Skeletal muscle cell (primary cell): Measurements from ENCODE around the gene F7.
"Not testable (repeated sequence)": the region's sequence is repeated elsewhere in the genome, so short reads cannot be mapped to it uniquely, and the experiment has no call there.

Experiments used
- DNase-seq: peaks from one replicate; pipeline ENCODE4 v3.0.0-alpha.2; 2010; ENCODE audit warnings: low read depth
- H3K4me3 ChIP-seq: 2 replicates; pipeline ENCODE4 v1.5.1; 2011; ENCODE audit warnings: low read depth, mild to moderate bottlenecking, control low read depth, low read length, moderate library complexity

F7 gene

GRCh38 chr13:113096052-113096744 is 9.4 kb upstream of the F7 start:
- DNase-seq: no peak
- no peak overlapping the region for H3K4me3 ChIP-seq

- no peak for DNase-seq
- no peak overlapping the region for H3K4me3 ChIP-seq
These were observed 8.8 kb upstream of the F7 start for GRCh38 chr13:113096745-113097305.

- DNase-seq: no peak
- H3K4me3 ChIP-seq: peak overlapping the region; percentile 11
These were observed 7.9 kb upstream of the F7 start for GRCh38 chr13:113097651-113098050.

DNA sequence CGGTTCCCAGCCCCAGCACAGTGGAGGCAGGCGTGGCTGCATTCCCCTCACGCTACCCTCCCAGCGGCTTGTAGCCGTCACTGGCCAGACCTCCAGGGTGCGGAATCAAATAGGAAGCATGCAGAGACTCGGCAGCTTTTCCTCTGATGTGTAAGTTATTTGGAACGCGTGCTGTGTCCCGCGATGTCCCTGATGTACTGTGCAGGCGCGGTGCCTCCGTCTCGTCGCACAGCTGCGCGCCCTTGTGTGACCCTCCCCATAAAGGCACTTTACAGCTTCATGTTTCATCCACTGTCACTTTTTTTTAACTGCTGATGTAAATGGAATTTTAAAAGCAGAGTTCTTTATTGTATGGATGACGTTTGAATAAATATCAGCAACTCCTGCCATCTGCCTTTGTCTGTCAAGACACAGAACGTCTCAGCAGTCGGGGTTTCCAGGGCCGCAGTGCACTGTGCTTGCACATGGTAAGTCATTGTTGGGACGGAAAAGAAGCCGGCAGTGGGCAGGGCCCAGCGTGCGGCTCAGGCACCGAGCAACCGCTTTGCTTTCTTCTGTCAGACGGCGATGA is 7.3 kb upstream of the F7 start:
- peak overlapping the region; percentile 17 for H3K4me3 ChIP-seq
- DNase-seq: peak; percentile 46

DNA sequence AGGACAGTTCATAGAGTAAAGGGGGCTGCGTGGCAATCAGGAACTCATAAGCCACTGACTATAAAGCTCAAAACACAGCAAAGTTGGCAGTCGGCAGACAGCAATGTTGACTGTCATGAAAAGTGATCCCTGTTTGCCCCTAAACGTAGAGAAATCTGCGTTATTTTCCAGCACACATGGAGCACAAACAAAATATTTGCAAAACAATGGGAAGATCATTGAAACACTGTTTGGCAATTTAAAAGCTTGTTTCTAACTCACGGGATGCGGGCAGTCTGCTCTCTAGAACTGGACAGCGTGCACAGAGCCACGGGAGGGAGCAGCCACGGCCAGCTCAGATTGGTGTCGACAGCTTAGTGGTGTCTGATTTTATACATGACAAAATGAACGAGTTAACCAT is 6.4 kb upstream of the F7 start:
- H3K4me3 ChIP-seq: no peak overlapping the region
- DNase-seq: no peak

GRCh38 chr13:113102302-113102701 is 3.3 kb upstream of the F7 start:
- DNase-seq, H3K4me3 ChIP-seq: not testable (repeated sequence)

- DNase-seq: no peak
- H3K4me3 ChIP-seq: no peak overlapping the region
These were observed 2.9 kb upstream of the F7 start for GRCh38 chr13:113102727-113103126.

DNA sequence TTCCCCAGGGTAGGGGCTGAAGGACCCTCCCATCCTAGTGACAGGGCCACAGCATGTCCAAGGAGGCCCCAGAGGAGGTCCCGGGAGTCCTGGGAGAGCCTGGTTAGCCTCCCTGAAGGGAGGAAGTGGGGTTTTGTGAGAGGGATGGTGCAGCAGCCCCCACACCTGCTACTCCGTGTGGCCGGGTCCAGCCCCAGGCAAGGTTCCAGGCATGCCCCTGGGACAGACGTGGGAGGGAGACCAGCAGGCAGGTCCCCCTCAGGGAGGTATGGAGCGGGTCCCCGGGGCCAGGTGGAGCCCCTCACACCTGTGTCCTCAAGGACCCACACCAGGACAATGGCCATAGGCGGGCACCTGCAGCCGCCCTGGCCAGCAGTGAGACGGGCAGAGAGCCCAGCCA is 1.9 kb upstream of the F7 start:
- no peak for DNase-seq
- H3K4me3 ChIP-seq: no peak overlapping the region

- no peak for DNase-seq
- no peak overlapping the region for H3K4me3 ChIP-seq
These were observed 396 bp downstream of the F7 start for GRCh38 chr13:113105921-113106452.

DNA sequence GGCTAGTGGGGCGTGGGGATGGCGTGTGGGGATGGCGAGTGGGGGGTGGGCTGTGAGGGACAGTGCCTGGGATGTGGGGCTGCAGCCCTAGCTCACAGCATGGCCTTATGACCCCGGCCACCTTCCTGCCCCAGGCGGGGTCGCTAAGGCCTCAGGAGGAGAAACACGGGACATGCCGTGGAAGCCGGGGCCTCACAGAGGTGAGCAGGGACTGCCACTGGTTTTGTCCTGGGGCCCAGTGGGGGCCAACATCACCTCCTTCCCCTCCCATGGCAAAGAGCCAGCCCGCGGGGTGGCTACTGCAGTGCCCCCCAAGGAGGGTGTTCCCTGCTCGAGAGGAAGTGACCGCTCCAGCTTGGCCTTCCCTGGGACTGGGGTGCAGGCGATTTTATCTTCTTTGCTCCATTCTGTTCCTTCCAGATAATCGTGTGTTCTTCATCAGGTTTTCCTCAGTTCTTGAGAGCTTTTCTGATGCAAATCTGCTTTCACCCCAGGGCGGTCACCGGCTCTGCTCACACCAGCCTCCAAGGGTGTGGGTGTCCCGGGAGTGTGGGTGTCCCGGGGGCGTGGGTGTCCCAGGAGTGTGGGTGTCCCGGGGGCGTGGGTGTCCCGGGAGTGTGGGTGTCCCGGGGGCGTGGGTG is 1.2 kb downstream of the F7 start:
- DNase-seq: no peak
- no peak overlapping the region for H3K4me3 ChIP-seq

GRCh38 chr13:113108521-113108920 is 2.9 kb downstream of the F7 start:
- not testable (repeated sequence) for H3K4me3 ChIP-seq, DNase-seq

GRCh38 chr13:113109151-113110047 is 3.8 kb downstream of the F7 start:
- no peak overlapping the region for H3K4me3 ChIP-seq
- DNase-seq: no peak

- no peak for DNase-seq
- peak overlapping the region; percentile 33 for H3K4me3 ChIP-seq
These were observed 4.7 kb downstream of the F7 start for GRCh38 chr13:113110048-113110851.

DNA sequence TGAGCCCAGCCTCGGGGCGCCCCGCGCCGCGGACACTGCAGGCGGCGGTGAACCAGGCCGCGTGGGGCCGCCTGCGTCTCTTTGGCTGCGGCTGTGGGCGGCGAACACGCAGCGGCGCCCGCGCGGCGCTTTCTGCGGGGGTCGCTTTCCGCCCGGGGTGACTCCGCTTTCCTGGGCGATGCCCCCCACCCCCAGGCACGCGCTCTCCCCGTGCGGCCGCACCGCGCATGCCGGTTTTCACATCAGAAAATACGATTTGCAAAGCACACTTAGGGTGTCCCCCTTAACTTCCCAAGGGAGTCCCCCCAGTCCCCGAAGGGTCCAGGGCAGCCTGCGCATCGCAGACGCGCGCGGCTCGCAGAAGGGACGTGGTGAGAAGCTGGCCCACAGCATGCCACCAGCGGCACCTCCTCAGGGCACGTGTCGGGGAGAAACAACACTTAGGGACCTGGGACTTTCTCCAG is 5.3 kb downstream of the F7 start:
- H3K4me3 ChIP-seq: peak overlapping the region; percentile 33
- DNase-seq: no peak

- not testable (repeated sequence) for H3K4me3 ChIP-seq, DNase-seq
These were observed 6.2 kb downstream of the F7 start for GRCh38 chr13:113111821-113112220.

GRCh38 chr13:113112475-113112874 is 6.9 kb downstream of the F7 start:
- DNase-seq, H3K4me3 ChIP-seq: not testable (repeated sequence)

DNA sequence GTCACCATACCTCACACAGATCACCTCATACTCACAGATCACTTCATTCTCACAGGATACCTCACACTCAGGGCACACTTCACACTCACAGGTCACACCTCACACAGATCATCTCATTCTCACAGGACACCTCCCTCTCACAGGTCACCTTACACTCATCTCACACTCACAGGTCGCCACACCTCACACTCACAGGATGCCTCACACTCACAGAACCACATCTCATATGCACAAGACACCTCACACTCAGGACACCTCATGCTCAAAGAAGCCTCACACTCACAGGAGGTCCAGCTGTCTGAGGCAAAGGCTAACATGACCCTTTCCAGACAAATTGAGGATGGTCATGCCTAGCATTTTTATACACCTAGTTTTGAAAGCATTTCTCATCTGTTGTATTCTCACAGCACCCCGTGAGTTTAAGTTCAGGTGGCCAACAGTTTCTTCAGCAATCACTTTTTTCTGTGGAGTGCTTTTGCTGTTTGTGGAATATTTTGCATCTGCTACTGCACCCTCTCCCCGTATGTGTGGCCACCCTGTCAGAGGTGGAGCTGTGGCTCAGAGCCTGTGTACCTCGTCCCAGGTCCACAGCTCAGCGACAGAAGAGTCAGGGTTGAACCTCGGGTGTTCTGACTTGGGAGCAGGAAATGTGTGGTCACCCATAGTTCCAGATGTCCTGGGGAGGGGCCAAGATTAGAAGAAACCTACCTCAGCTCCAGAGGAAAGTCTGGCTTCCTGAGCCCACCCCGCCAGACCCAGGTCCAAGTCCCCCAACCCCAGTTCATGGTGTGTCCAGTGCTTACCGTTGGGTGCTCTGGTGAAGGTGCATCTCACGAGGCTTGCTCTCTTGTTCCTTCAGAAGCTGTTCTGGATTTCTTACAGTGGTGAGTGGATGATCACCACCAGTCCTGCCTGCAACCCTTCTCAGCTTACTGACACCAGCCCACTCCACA is 7.6 kb downstream of the F7 start:
- no peak overlapping the region for H3K4me3 ChIP-seq
- DNase-seq: no peak
